WTC11 (cell line): Measurements from ENCODE around the gene UGT1A4.

Experiments
- AFF4 ChIP-seq: sonication (generic); formaldehyde crosslinking; IDR thresholded peaks from 2 replicates; pipeline ENCODE4 v1.8.1; 2023; ENCODE audit warnings: mild to moderate bottlenecking, missing genetic modification reagents, borderline replicate concordance
- CTCF ChIP-seq: fragments of 200-600 bp; IDR thresholded peaks from 2 replicates; pipeline ENCODE4 v1.8.0; 2022; ENCODE audit warnings: antibody characterized with exemption
- MAX ChIP-seq: sonication (generic); formaldehyde crosslinking; IDR thresholded peaks from 2 replicates; pipeline ENCODE4 v1.8.0; 2022; ENCODE audit warnings: mild to moderate bottlenecking, missing genetic modification reagents
- ZNF425 ChIP-seq: fragments of 250-450 bp; sonication (Bioruptor Pico); conservative IDR thresholded peaks from 2 replicates; pipeline ENCODE4 v1.9.0; 2021; ENCODE audit warnings: mild to moderate bottlenecking

- TF ChIP-seq MAX (CRISPR knock-in tag) = no peak
- no peak for TF ChIP-seq CTCF
- no peak for TF ChIP-seq ZNF425 (CRISPR knock-in tag)
- TF ChIP-seq AFF4 (CRISPR knock-in tag) = no peak
Measured at GRCh38 chr2:233811087-233811486, 92.6 kb downstream of the UGT1A4 start.
